GM12878 (cell line): Measurements from ENCODE around the gene MEAK7. TPM values are rescaled to one million over a fixed set of nuclear protein-coding genes. Genes with fewer than 3 reads are reported as not detected.

Source experiments
- BCL11A ChIP-seq: IDR thresholded peaks from 2 replicates; pipeline ENCODE4 v1.6.1; 2011; ENCODE audit warnings: low read depth, low read length
- BCL3 ChIP-seq: IDR thresholded peaks from 2 replicates; pipeline ENCODE4 v1.6.1; 2011; ENCODE audit warnings: borderline replicate concordance, low read depth, mild to moderate bottlenecking, moderate library complexity, low read length; ENCODE audit not compliant: insufficient read depth, poor library complexity, severe bottlenecking
- BRCA1 ChIP-seq: IDR thresholded peaks from 2 replicates; pipeline ENCODE4 v1.6.1; 2011; ENCODE audit warnings: low read depth, low read length, improper control_type of control experiment
- CREM ChIP-seq: IDR thresholded peaks from 2 replicates; pipeline ENCODE4 v1.6.1; 2014; ENCODE audit warnings: antibody characterized with exemption, low read depth
- GATAD2B ChIP-seq: fragments of 450-650 bp; conservative IDR thresholded peaks from 2 replicates; pipeline ENCODE4 v1.6.1; 2017; ENCODE audit warnings: low read depth, mild to moderate bottlenecking, moderate library complexity
- HSF1 ChIP-seq: fragments of 150-350 bp; IDR thresholded peaks from 2 replicates; pipeline ENCODE4 v1.6.1; 2014; ENCODE audit warnings: mild to moderate bottlenecking, low read depth, low read length
- JUND ChIP-seq: IDR thresholded peaks from 2 replicates; pipeline ENCODE4 v1.6.1; 2012; ENCODE audit warnings: low read depth, mild to moderate bottlenecking, low read length, improper control_type of control experiment, moderate library complexity
- MAX ChIP-seq: IDR thresholded peaks from 2 replicates; pipeline ENCODE4 v1.6.1; 2012; ENCODE audit warnings: low read depth, low read length, improper control_type of control experiment
- MEF2A ChIP-seq: IDR thresholded peaks from 2 replicates; pipeline ENCODE4 v1.6.1; 2011; ENCODE audit warnings: low read depth, mild to moderate bottlenecking, low read length, moderate library complexity; ENCODE audit not compliant: insufficient read depth
- MEF2B ChIP-seq: fragments of 450-650 bp; IDR thresholded peaks from 2 replicates; pipeline ENCODE4 v1.6.1; 2018; ENCODE audit warnings: mild to moderate bottlenecking, moderate library complexity; ENCODE audit not compliant: partially characterized antibody, poor library complexity, severe bottlenecking
- MXI1 ChIP-seq: fragments of 150-350 bp; IDR thresholded peaks from 2 replicates; pipeline ENCODE4 v1.6.1; 2011; ENCODE audit warnings: low read depth, mild to moderate bottlenecking, inconsistent platforms, low read length, improper control_type of control experiment
- NFIC ChIP-seq: IDR thresholded peaks from 2 replicates; pipeline ENCODE4 v1.6.1; 2012; ENCODE audit warnings: low read depth, mild to moderate bottlenecking, inconsistent platforms, low read length, moderate library complexity
- NFYB ChIP-seq: IDR thresholded peaks from 2 replicates; pipeline ENCODE4 v1.6.1; 2011; ENCODE audit warnings: low read depth, mild to moderate bottlenecking, low read length, improper control_type of control experiment, moderate library complexity; ENCODE audit not compliant: insufficient read depth
- PRDM15 ChIP-seq: fragments of 450-650 bp; formaldehyde crosslinking; IDR thresholded peaks from 2 replicates; pipeline ENCODE4 v1.4.0; 2020; ENCODE audit warnings: mild to moderate bottlenecking, moderate library complexity
- RAD51 ChIP-seq: fragments of 450-650 bp; IDR thresholded peaks from 2 replicates; pipeline ENCODE4 v1.6.1; 2016; ENCODE audit warnings: moderate library complexity, mild to moderate bottlenecking, inconsistent platforms
- RBBP5 ChIP-seq: fragments of 200-600 bp; sonication (generic); conservative IDR thresholded peaks from 2 replicates; pipeline ENCODE4 v1.6.1; 2016
- RELA ChIP-seq: fragments of 450-650 bp; IDR thresholded peaks from 2 replicates; pipeline ENCODE4 v1.8.0; 2014; ENCODE audit warnings: borderline replicate concordance; ENCODE audit not compliant: partially characterized antibody
- TCF12 ChIP-seq: IDR thresholded peaks from 2 replicates; pipeline ENCODE4 v1.6.1; 2011; ENCODE audit warnings: low read depth, mild to moderate bottlenecking, low read length
- TCF7 ChIP-seq: IDR thresholded peaks from 2 replicates; pipeline ENCODE4 v1.6.1; 2014; ENCODE audit warnings: antibody characterized with exemption, borderline replicate concordance
- ZBTB4 ChIP-seq: fragments of 450-650 bp; formaldehyde crosslinking; IDR thresholded peaks from 2 replicates; pipeline ENCODE4 v1.4.0; 2022; ENCODE audit warnings: mild to moderate bottlenecking, moderate library complexity
- polyA plus RNA-seq, 11 experiments: library from polyadenylated mRNA; depleted of rRNA in 4 of 11; unstranded in 6 of 11; stranded (reverse) in 5 of 11; fragments of >200 nt; fragmentation: Nextera tagmentation in 4 of 11; fragmentation: Illumina TruSeq in 1 of 11; extraction: Ambion mirVana in 4 of 11; extraction: Trizol in 1 of 11; gene quantifications; 1 replicate in 1 of 11; 2 replicates in 10 of 11; pipeline versions ENCODE4 v1.2.1 to v1.2.3, GENCODE V29; 2011 to 2016; ENCODE audit warnings: inconsistent platforms in 2 of 11, missing spikeins in 2 of 11, low read depth in 1 of 11
- total RNA-seq, 4 experiments: library from RNA; depleted of rRNA in 3 of 4; stranded (reverse); fragments of >200 nt in 3 of 4; fragmentation: Illumina TruSeq in 1 of 4; extraction: Trizol in 1 of 4; gene quantifications; 2 replicates each; pipeline versions ENCODE4 v1.2.1 to v1.2.3, GENCODE V29; 2013 to 2021

The MEAK7 gene
- total and polyA plus RNA-seq, 10 of the 15 experiments (the other 5 are each of a cell fraction or from before 2014, with no cell fraction given), result 1.4 to 11.9 (median 6.4) TPM

- TF ChIP-seq BCL3 (no peak), RBBP5 (no peak), RELA (no peak), TCF7 (no peak; the same call in 1 of the 2 replicates), MXI1 (no peak), JUND (no peak), NFYB (no peak), BCL11A (0 out of 2 replicates have a peak, but pooled peaks have one; percentile 18), ZBTB4 (CRISPR knock-in tag) (no peak), BRCA1 (no peak), HSF1 (no peak), RAD51 (no peak), MEF2B (peak; percentile 69), NFIC (peak; percentile 50; the same call in 1 of the 2 replicates), MEF2A (peak; percentile 80; the same call in 1 of the 2 replicates), CREM (0 out of 2 replicates have a peak, but pooled peaks have one; percentile 16), TCF12 (no peak), GATAD2B (no peak), MAX (no peak), PRDM15 (no peak)
These were observed 4.0 kb upstream of the MEAK7 start (continued) for GRCh38 chr16:84508502-84508901.
